DOHH2 (cell line): ENCODE measurements around the gene GAS2L2.

Experiments
- H3F3A ChIP-seq: fragments of 200-600 bp; sonication (generic), shearing (Covaris generic); 2 replicates; pipeline ENCODE4 v1.6.0; 2016; ENCODE audit warnings: antibody characterized with exemption, mild to moderate bottlenecking; ENCODE audit not compliant: control insufficient read depth, insufficient read depth
- H3K27ac ChIP-seq: fragments of 200-600 bp; sonication (generic); 2 replicates; pipeline ENCODE4 v1.5.1; 2014; ENCODE audit warnings: low read depth, mild to moderate bottlenecking, low read length, moderate library complexity
- H3K27me3 ChIP-seq: fragments of 200-600 bp; sonication (generic); 2 replicates; pipeline ENCODE4 v1.6.1; 2014; ENCODE audit warnings: mild to moderate bottlenecking, low read length, mixed read lengths; ENCODE audit not compliant: control insufficient read depth
- H3K36me3 ChIP-seq: fragments of 200-600 bp; sonication (generic); 2 replicates; pipeline ENCODE4 v1.6.1; 2014; ENCODE audit warnings: mild to moderate bottlenecking, low read length, moderate library complexity, mixed read lengths; ENCODE audit not compliant: control insufficient read depth
- H3K4me1 ChIP-seq: fragments of 200-600 bp; sonication (generic); 2 replicates; pipeline ENCODE4 v1.6.1; 2014; ENCODE audit warnings: mild to moderate bottlenecking, low read length, mixed read lengths; ENCODE audit not compliant: control insufficient read depth
- H3K4me2 ChIP-seq: fragments of 200-600 bp; sonication (generic); 2 replicates; pipeline ENCODE4 v1.6.0; 2014; ENCODE audit warnings: mild to moderate bottlenecking, low read length, moderate library complexity
- H3K4me3 ChIP-seq: fragments of 200-600 bp; sonication (generic); 2 replicates; pipeline ENCODE4 v1.5.1; 2014; ENCODE audit warnings: mild to moderate bottlenecking, low read length, mixed read lengths
- H3K79me2 ChIP-seq: fragments of 200-600 bp; sonication (generic); 2 replicates; pipeline ENCODE4 v1.6.1; 2014; ENCODE audit warnings: mild to moderate bottlenecking, low read length, mixed read lengths; ENCODE audit not compliant: control insufficient read depth
- H3K9me2 ChIP-seq: fragments of 200-600 bp; sonication (generic); replicated peaks from 2 replicates; pipeline ENCODE4 v1.6.1; 2014; ENCODE audit warnings: mild to moderate bottlenecking, low read length, mixed read lengths; ENCODE audit not compliant: control insufficient read depth
- H3K9me3 ChIP-seq: fragments of 200-600 bp; sonication (generic); 2 replicates; pipeline ENCODE4 v1.6.1; 2014; ENCODE audit warnings: antibody characterized with exemption, low read length, mixed read lengths; ENCODE audit not compliant: control insufficient read depth, insufficient read depth
- H4K20me1 ChIP-seq: fragments of 200-600 bp; sonication (generic); 2 replicates; pipeline ENCODE4 v1.6.0; 2014; ENCODE audit warnings: low read depth, mild to moderate bottlenecking, antibody characterized with exemption, low read length, moderate library complexity; ENCODE audit not compliant: control insufficient read depth, insufficient read depth
- EZH2phosphoT487 ChIP-seq: fragments of 200-600 bp; sonication (generic); IDR thresholded peaks from 2 replicates; pipeline ENCODE4 v1.6.1; 2017; ENCODE audit warnings: borderline replicate concordance, mild to moderate bottlenecking, antibody characterized with exemption, low read length, moderate library complexity, mixed read lengths
- TF ChIP-seq, protein P1 (sequence below): fragments of 200-600 bp; sonication (generic); IDR thresholded peaks from one replicate; pipeline ENCODE4 v1.5.1; 2014; ENCODE audit warnings: antibody characterized with exemption, mild to moderate bottlenecking, low read depth, low read length; ENCODE audit not compliant: poor library complexity, severe bottlenecking

The GAS2L2 gene

GRCh38 chr17:35752945-35753764 lies at the start of gene GAS2L2:
GAS2L2 (minus strand) TSS chr17:35753239; CDS start chr17:35752850, 389 bp downstream.
- Histone ChIP-seq H3K36me3 (no peaks in the 10 kb centered on the region), H3K4me3 (no peak within 1 kb of the TSS), H3K4me1 (peaks cover 16% of the 10 kb centered on the region), H3K27ac (no peak within 1 kb of the TSS), H3K79me2 (no peaks in the 10 kb centered on the region), H3K9me3 (no peaks in the 10 kb centered on the region), H3K4me2 (no peak within 1 kb of the TSS), H3K9me2 (no peaks in the 10 kb centered on the region), H3K27me3 (peaks cover 40% of the 10 kb centered on the region), H4K20me1 (no peaks in the 10 kb centered on the region), H3F3A (no peaks in the 10 kb centered on the region)
- TF ChIP-seq EZH2phosphoT487 = no peak

- H3K27ac ChIP-seq = no peak overlapping the region
Measured at GRCh38 chr17:35801583-35802224, 48.7 kb upstream of the GAS2L2 start.

DNA sequence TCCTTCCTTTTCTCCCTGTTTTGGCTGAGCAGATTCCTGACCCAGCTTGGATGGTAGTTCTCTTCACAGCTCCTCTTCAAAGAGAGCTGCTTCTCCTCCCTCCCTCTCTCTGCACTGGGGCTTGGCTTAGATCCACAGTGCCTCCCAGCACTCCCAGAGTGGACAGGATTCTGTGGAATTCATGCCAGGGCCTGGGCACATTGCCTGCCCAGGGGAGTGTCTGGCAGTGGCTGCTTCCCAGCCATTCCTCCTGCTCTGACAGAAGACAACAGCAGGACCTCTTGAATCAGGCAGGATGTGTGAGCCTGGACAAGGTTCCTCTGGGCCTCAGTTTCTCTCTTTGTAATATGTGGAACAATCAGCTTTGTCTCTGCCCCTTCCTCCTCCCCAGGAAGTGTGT lies 46.9 kb upstream of the GAS2L2 start:
- TF ChIP-seq, protein P1, sequence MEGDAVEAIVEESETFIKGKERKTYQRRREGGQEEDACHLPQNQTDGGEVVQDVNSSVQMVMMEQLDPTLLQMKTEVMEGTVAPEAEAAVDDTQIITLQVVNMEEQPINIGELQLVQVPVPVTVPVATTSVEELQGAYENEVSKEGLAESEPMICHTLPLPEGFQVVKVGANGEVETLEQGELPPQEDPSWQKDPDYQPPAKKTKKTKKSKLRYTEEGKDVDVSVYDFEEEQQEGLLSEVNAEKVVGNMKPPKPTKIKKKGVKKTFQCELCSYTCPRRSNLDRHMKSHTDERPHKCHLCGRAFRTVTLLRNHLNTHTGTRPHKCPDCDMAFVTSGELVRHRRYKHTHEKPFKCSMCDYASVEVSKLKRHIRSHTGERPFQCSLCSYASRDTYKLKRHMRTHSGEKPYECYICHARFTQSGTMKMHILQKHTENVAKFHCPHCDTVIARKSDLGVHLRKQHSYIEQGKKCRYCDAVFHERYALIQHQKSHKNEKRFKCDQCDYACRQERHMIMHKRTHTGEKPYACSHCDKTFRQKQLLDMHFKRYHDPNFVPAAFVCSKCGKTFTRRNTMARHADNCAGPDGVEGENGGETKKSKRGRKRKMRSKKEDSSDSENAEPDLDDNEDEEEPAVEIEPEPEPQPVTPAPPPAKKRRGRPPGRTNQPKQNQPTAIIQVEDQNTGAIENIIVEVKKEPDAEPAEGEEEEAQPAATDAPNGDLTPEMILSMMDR = no peak
- no peak for TF ChIP-seq EZH2phosphoT487
- peaks cover 12% of the 10 kb centered on the region for H3K4me1 ChIP-seq
- H3K27ac ChIP-seq = no peak overlapping the region
- H3K9me3 ChIP-seq = no peaks in the 10 kb centered on the region
- no peaks in the 10 kb centered on the region for H3F3A ChIP-seq
- H3K27me3 ChIP-seq = peaks cover 38% of the 10 kb centered on the region
- no peaks in the 10 kb centered on the region for H3K79me2 ChIP-seq
- no peak overlapping the region for H3K4me2 ChIP-seq
- no peaks in the 10 kb centered on the region for H3K9me2 ChIP-seq
- no peaks in the 10 kb centered on the region for H3K36me3 ChIP-seq
- no peaks in the 10 kb centered on the region for H4K20me1 ChIP-seq
- H3K4me3 ChIP-seq = no peak overlapping the region

More at GRCh38 chr17:35801583-35802224, 48.7 kb upstream of the GAS2L2 start:
- TF ChIP-seq, protein P1 = no peak
- no peak for TF ChIP-seq EZH2phosphoT487
- Histone ChIP-seq H3K4me3 (no peak overlapping the region), H3F3A (no peaks in the 10 kb centered on the region), H3K36me3 (no peaks in the 10 kb centered on the region), H3K27me3 (peaks cover 21% of the 10 kb centered on the region), H3K79me2 (no peaks in the 10 kb centered on the region), H3K4me2 (peak overlapping the region; percentile 34; the same call in 1 of the 2 replicates), H4K20me1 (no peaks in the 10 kb centered on the region), H3K4me1 (peaks cover 14% of the 10 kb centered on the region), H3K9me3 (no peaks in the 10 kb centered on the region), H3K9me2 (no peaks in the 10 kb centered on the region)

DNA sequence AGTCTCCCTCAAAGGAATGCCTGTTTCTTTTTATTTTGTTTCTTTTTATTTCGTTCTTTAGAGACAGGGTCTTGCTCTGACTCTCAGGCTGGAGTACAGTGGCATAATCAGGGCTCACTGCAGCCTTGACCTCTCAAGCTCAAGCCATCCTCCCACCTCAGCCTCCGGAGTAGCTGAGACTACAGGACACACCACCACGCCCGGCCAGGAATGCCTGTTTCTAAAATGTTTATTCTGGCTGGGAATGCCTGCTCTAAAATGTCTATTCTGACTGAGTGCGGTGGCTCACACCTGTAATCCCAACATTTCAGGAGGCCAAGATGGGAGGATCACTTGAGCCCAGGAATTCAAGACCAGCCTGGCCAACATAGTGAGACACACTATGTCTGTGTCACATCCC lies 44.9 kb upstream of the GAS2L2 start:
- peaks cover 57% of the 10 kb centered on the region for H3K27me3 ChIP-seq
- no peak overlapping the region for H3K4me3 ChIP-seq
- no peaks in the 10 kb centered on the region for H3K79me2 ChIP-seq
- no peaks in the 10 kb centered on the region for H4K20me1 ChIP-seq
- peaks cover 10% of the 10 kb centered on the region for H3K4me1 ChIP-seq
- no peaks in the 10 kb centered on the region for H3K36me3 ChIP-seq
- H3K4me2 ChIP-seq = no peak overlapping the region
- H3K9me3 ChIP-seq = no peaks in the 10 kb centered on the region
- H3F3A ChIP-seq = no peaks in the 10 kb centered on the region
- no peak overlapping the region for H3K27ac ChIP-seq
- TF ChIP-seq, protein P1 = no peak
- TF ChIP-seq EZH2phosphoT487 = no peak
- H3K9me2 ChIP-seq = no peaks in the 10 kb centered on the region
